ENCODE data around the gene SLC4A1. TPM values are rescaled to one million over a fixed set of nuclear protein-coding genes. Genes with fewer than 3 reads are reported as not detected.
A peak's percentile ranks its signal among the peaks of the same experiment; 100 is the strongest.

Gene SLC4A1
- polyA plus RNA-seq, 2 of the 4 experiments (the other 2 are of a cell fraction) = not detected

DNA sequence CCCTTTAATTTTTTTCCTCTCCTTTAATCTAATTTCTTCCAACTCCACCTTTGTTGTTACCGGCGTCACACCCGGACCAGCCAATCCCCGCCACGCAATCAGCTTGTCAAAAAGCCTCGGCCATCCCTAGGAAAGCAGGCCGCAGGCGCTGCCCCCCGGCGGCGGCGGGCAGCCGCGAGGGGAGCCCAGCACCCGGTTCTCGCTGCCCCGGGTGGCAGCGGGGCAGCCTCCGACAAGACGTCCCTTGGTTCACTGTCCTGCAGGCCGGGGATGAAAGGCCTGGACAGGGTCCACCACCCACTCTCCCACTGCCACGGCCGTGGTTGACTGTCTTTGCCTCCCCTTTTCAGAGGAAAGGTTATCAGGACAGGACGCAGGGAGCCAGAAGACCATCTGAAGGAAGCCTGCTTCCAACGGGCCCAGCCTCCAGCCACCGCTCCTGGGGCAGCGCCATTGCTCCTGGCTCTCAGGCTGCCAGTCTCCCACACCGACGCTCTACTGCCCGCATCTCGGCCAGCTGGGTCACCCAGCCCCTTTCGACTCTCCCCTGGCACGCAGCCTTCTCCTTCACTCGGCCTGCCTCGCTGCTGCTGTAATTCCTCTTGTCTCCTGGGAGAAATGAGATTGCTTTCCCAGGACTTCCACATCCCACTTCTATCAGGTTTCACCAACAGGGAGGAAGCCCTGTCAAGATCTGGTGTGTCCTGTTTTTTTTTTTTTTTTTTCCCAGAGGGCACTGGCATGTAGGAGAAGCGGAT lies 45.6 kb downstream of the SLC4A1 start:
- DNase-seq (ENCODE audit: low read depth in 1 of 2, low spot score in 1 of 2) (peak; percentile 86 to 87), ATAC-seq (peak; percentile 21 to 66; a peak in 5 of 6 replicates), FAIRE-seq (no peak)
- Histone ChIP-seq H3K4me3 (peak overlapping the region; percentile 89), H3K4me2 (peak overlapping the region; percentile 86), H3K4me1 (peaks cover 25% of the 10 kb centered on the region), H3K9me3 (no peaks in the 10 kb centered on the region), H3K27ac (peak overlapping the region; percentile 97 to 99)
- TF ChIP-seq MYC (IDR thresholded peaks at IDR 0.05; ENCODE audit: borderline replicate concordance, low read length) = no peak
- 0 out of 5 replicates have a peak, but pooled peaks of 1 of the 2 experiments have one; percentile 12 for TF ChIP-seq RAD21 (conservative IDR thresholded peaks at IDR 0.05 in 1 of 2, IDR thresholded peaks at IDR 0.05 in 1 of 2)
- no peak for TF ChIP-seq HEYL (CRISPR knock-in tag; IDR thresholded peaks at IDR 0.05)
- no peak for TF ChIP-seq JUNB (IDR thresholded peaks at IDR 0.05)
- TF ChIP-seq, protein P1, sequence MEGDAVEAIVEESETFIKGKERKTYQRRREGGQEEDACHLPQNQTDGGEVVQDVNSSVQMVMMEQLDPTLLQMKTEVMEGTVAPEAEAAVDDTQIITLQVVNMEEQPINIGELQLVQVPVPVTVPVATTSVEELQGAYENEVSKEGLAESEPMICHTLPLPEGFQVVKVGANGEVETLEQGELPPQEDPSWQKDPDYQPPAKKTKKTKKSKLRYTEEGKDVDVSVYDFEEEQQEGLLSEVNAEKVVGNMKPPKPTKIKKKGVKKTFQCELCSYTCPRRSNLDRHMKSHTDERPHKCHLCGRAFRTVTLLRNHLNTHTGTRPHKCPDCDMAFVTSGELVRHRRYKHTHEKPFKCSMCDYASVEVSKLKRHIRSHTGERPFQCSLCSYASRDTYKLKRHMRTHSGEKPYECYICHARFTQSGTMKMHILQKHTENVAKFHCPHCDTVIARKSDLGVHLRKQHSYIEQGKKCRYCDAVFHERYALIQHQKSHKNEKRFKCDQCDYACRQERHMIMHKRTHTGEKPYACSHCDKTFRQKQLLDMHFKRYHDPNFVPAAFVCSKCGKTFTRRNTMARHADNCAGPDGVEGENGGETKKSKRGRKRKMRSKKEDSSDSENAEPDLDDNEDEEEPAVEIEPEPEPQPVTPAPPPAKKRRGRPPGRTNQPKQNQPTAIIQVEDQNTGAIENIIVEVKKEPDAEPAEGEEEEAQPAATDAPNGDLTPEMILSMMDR (IDR thresholded peaks at IDR 0.05) = peak; percentile 24; the same call in 2 of the 3 replicates
- TF ChIP-seq, protein P2, sequence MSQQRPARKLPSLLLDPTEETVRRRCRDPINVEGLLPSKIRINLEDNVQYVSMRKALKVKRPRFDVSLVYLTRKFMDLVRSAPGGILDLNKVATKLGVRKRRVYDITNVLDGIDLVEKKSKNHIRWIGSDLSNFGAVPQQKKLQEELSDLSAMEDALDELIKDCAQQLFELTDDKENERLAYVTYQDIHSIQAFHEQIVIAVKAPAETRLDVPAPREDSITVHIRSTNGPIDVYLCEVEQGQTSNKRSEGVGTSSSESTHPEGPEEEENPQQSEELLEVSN (IDR thresholded peaks at IDR 0.05; ENCODE audit: borderline replicate concordance, low read depth) = 0 out of 2 replicates have a peak, but pooled peaks have one; percentile 38
- no peak for TF ChIP-seq ZFP36 (IDR thresholded peaks at IDR 0.05; ENCODE audit: borderline replicate concordance, partially characterized antibody)
- TF ChIP-seq, protein P3, sequence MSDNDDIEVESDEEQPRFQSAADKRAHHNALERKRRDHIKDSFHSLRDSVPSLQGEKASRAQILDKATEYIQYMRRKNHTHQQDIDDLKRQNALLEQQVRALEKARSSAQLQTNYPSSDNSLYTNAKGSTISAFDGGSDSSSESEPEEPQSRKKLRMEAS (IDR thresholded peaks at IDR 0.05) = peak; percentile 55; the same call in 1 of the 2 replicates
- peak; percentile 43 for TF ChIP-seq POLR2A (IDR thresholded peaks at IDR 0.05; ENCODE audit: low read length)
- ChIA-PET POLR2A (interaction anchor here (0.6 to 2.2 kb wide), 21 partner anchors 9 to 401 kb away, joined by 3 to 20 read pairs (median 4); partner anchors contain the start of genes ATXN7L3, GRN, RUNDC3A and SLC25A39), CTCF (interaction anchor here (0.5 to 11.1 kb wide), 27 partner anchors 8 to 322 kb away, joined by 3 to 135 read pairs (median 4); partner anchors contain the start of genes GRN, RUNDC3A and SLC25A39)
- 15% methylated on average over 33 of the region's 36 CpGs for WGBS (ENCODE audit: missing lambda C conversion rate)

DNA sequence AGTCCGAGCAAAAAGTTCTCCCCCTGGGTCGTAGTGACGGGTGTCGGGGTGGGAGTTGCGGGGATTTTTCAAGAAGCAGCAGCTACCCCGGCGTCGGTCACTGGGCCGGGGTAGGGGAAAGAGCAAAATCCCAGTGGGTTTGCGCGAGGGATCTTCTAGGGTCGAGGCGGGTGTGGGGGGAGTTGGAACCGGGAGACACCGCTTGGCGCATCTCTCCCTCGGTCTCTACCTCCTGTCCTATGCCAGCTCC lies 46.1 kb downstream of the SLC4A1 start:
- no peak for FAIRE-seq
- peak overlapping the region; percentile 86 for H3K4me2 ChIP-seq
- H3K4me1 ChIP-seq = peaks cover 29% of the 10 kb centered on the region
- ChIA-PET POLR2A (interaction anchor here (0.6 to 2.2 kb wide), 21 partner anchors 9 to 401 kb away, joined by 3 to 20 read pairs (median 4); partner anchors contain the start of genes ATXN7L3, GRN, RUNDC3A and SLC25A39), CTCF (interaction anchor here (0.9 to 11.1 kb wide), 28 partner anchors 8 to 199 kb away, joined by 3 to 135 read pairs (median 4); partner anchors contain the start of genes GRN, RUNDC3A and SLC25A39)
- ATAC-seq = peak in 1 of 2 experiments; percentile 0; a peak in 1 of 6 replicates
- no peak for TF ChIP-seq MAFK (IDR thresholded peaks at IDR 0.05; ENCODE audit: partially characterized antibody)
- TF ChIP-seq NPAS2 (CRISPR knock-in tag; IDR thresholded peaks at IDR 0.05; ENCODE audit: borderline replicate concordance) = no peak
- peak; percentile 6; the same call in 1 of the 2 replicates for TF ChIP-seq PHF8 (IDR thresholded peaks at IDR 0.05; ENCODE audit: borderline replicate concordance, low read depth)
- no peak for TF ChIP-seq RNF2 (IDR thresholded peaks at IDR 0.05; ENCODE audit: borderline replicate concordance, low read depth)
- no peak for TF ChIP-seq HDAC2 (IDR thresholded peaks at IDR 0.05)
- TF ChIP-seq HOXB13 (CRISPR knock-in tag; IDR thresholded peaks at IDR 0.05; ENCODE audit: low read depth) = no peak
- no peak for TF ChIP-seq ZNF302 (CRISPR knock-in tag; IDR thresholded peaks at IDR 0.05)
- TF ChIP-seq, protein P4, sequence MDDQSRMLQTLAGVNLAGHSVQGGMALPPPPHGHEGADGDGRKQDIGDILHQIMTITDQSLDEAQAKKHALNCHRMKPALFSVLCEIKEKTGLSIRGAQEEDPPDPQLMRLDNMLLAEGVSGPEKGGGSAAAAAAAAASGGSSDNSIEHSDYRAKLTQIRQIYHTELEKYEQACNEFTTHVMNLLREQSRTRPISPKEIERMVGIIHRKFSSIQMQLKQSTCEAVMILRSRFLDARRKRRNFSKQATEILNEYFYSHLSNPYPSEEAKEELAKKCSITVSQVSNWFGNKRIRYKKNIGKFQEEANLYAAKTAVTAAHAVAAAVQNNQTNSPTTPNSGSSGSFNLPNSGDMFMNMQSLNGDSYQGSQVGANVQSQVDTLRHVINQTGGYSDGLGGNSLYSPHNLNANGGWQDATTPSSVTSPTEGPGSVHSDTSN (IDR thresholded peaks at IDR 0.05) = 0 out of 2 replicates have a peak, but pooled peaks have one; percentile 17
- no peak for TF ChIP-seq CHD4 (IDR thresholded peaks at IDR 0.05; ENCODE audit: borderline replicate concordance)
- TF ChIP-seq ESRRA (IDR thresholded peaks at IDR 0.05; ENCODE audit: borderline replicate concordance, low read length) = no peak
- TF ChIP-seq JUN (IDR thresholded peaks at IDR 0.05) = no peak; a peak in 1 of 5 replicates
- TF ChIP-seq POLR2A (IDR thresholded peaks at IDR 0.05; ENCODE audit: low read length) = peak; percentile 56
- H3K9me3 ChIP-seq = no peaks in the 10 kb centered on the region
- DNase-seq (ENCODE audit: low read depth in 1 of 2, low spot score in 1 of 2) = no peak
- peak overlapping the region; percentile 89 for H3K4me3 ChIP-seq
- WGBS (ENCODE audit: missing lambda C conversion rate) = 1% methylated on average over 17 of the region's 17 CpGs
- peak overlapping the region; percentile 97 to 99 for H3K27ac ChIP-seq
